ENCODE measurements around the gene FIGLA. TPM values are rescaled to one million over a fixed set of nuclear protein-coding genes. Genes with fewer than 3 reads are reported as not detected.

Gene FIGLA
- polyA plus RNA-seq, 1 of the 3 experiments (the other 2 are of a cell fraction) = not detected

GRCh38 chr2:70750320-70750719, 40.1 kb downstream of the FIGLA start:
- Histone ChIP-seq H3K27me3 (ENCODE audit: insufficient read depth) (no peaks in the 10 kb centered on the region), H3K4me3 (ENCODE audit: low read depth in 2 of 2, low read length in 1 of 2) (no peak overlapping the region), H4K20me1 (ENCODE audit: insufficient read depth) (no peaks in the 10 kb centered on the region), H3K4me1 (ENCODE audit: control insufficient read depth in 1 of 2, insufficient read depth in 2 of 2, low read depth in 1 of 2, low read length in 1 of 2) (no peaks in the 10 kb centered on the region), H3K4me2 (no peak overlapping the region), H3K9me3 (no peaks in the 10 kb centered on the region), H3K9me2 (no peaks in the 10 kb centered on the region), H3F3A (replicated peaks; ENCODE audit: insufficient read depth) (no peaks in the 10 kb centered on the region), H3K36me3 (replicated peaks in 1 of 2; ENCODE audit: control insufficient read depth in 1 of 2, insufficient read depth in 2 of 2, low read length in 1 of 2) (no peaks in the 10 kb centered on the region), H3K79me2 (ENCODE audit: insufficient read depth) (no peaks in the 10 kb centered on the region), H3K27ac (ENCODE audit: low read depth in 2 of 2, low read length in 1 of 2) (no peak overlapping the region), H2AFZ (ENCODE audit: low read depth) (no peak overlapping the region), H3K9ac (no peak overlapping the region)
- DNase-seq = no peak
- ChIA-PET CTCF (interaction anchor here (1.7 to 2.6 kb wide), 2 partner anchors 10 to 18 kb away, joined by 3 to 9 read pairs; partner anchors contain the start of gene ADD2), POLR2A (no interaction called here)
- TF ChIP-seq EP300 (IDR thresholded peaks at IDR 0.05; ENCODE audit: borderline replicate concordance in 1 of 2, low read depth in 1 of 2, low read length in 1 of 2) (no peak), PBX3 (IDR thresholded peaks at IDR 0.05) (no peak), USF1 (IDR thresholded peaks at IDR 0.05; ENCODE audit: borderline replicate concordance, low read depth) (no peak), FOXJ3 (CRISPR knock-in tag; IDR thresholded peaks at IDR 0.05) (no peak), POLR2AphosphoS5 (IDR thresholded peaks at IDR 0.05; ENCODE audit: low read depth, low read length) (no peak), SMC3 (IDR thresholded peaks at IDR 0.05; ENCODE audit: low read depth, low read length) (no peak), MEF2A (IDR thresholded peaks at IDR 0.05; ENCODE audit: borderline replicate concordance, low read depth) (no peak), REST (IDR thresholded peaks at IDR 0.05; ENCODE audit: low read depth, low read length) (no peak), RFX5 (IDR thresholded peaks at IDR 0.05; ENCODE audit: low read length) (no peak), EZH2phosphoT487 (IDR thresholded peaks at IDR 0.05; ENCODE audit: borderline replicate concordance, low read depth) (no peak), GABPA (IDR thresholded peaks at IDR 0.05; ENCODE audit: low read depth) (no peak), TAF1 (IDR thresholded peaks at IDR 0.05; ENCODE audit: borderline replicate concordance, low read depth, low read length) (no peak), MXI1 (IDR thresholded peaks at IDR 0.05; ENCODE audit: low read depth, low read length) (no peak), USF2 (IDR thresholded peaks at IDR 0.05; ENCODE audit: borderline replicate concordance, low read depth, low read length) (no peak), FOXM1 (IDR thresholded peaks at IDR 0.05; ENCODE audit: low read depth) (no peak), RAD21 (IDR thresholded peaks at IDR 0.05; ENCODE audit: low read length) (no peak), TEAD4 (IDR thresholded peaks at IDR 0.05; ENCODE audit: borderline replicate concordance, insufficient read depth) (no peak), RCOR1 (IDR thresholded peaks at IDR 0.05; ENCODE audit: low read length) (no peak), MAX (IDR thresholded peaks at IDR 0.05; ENCODE audit: low read depth) (no peak)
- 57% methylated on average over 1 of the region's 1 CpG for WGBS (ENCODE audit: low lambda C conversion rate)

All from SK-N-SH (cell line).